Dermis microvascular lymphatic vessel endothelial cell (primary cell): ENCODE data around the gene ABCA5. TPM values are rescaled to one million over a fixed set of nuclear protein-coding genes. Genes with fewer than 3 reads are reported as not detected.

Source experiments
- DNase-seq, 2 donors: peaks; one replicate each; pipeline versions ENCODE4 v3.0.0 to v3.0.0-alpha.2; 2010; ENCODE audit warnings: low read depth in 2 of 2
- total RNA-seq: library from RNA; depleted of rRNA; stranded (reverse); fragments of >200 nt; gene quantifications from 2 replicates; pipeline ENCODE4 v1.2.1, GENCODE V29; 2014

The ABCA5 gene, protein sequence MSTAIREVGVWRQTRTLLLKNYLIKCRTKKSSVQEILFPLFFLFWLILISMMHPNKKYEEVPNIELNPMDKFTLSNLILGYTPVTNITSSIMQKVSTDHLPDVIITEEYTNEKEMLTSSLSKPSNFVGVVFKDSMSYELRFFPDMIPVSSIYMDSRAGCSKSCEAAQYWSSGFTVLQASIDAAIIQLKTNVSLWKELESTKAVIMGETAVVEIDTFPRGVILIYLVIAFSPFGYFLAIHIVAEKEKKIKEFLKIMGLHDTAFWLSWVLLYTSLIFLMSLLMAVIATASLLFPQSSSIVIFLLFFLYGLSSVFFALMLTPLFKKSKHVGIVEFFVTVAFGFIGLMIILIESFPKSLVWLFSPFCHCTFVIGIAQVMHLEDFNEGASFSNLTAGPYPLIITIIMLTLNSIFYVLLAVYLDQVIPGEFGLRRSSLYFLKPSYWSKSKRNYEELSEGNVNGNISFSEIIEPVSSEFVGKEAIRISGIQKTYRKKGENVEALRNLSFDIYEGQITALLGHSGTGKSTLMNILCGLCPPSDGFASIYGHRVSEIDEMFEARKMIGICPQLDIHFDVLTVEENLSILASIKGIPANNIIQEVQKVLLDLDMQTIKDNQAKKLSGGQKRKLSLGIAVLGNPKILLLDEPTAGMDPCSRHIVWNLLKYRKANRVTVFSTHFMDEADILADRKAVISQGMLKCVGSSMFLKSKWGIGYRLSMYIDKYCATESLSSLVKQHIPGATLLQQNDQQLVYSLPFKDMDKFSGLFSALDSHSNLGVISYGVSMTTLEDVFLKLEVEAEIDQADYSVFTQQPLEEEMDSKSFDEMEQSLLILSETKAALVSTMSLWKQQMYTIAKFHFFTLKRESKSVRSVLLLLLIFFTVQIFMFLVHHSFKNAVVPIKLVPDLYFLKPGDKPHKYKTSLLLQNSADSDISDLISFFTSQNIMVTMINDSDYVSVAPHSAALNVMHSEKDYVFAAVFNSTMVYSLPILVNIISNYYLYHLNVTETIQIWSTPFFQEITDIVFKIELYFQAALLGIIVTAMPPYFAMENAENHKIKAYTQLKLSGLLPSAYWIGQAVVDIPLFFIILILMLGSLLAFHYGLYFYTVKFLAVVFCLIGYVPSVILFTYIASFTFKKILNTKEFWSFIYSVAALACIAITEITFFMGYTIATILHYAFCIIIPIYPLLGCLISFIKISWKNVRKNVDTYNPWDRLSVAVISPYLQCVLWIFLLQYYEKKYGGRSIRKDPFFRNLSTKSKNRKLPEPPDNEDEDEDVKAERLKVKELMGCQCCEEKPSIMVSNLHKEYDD (N-terminal part only)
- total RNA-seq = 12.1 and 18.5 TPM in 2 replicates

DNA sequence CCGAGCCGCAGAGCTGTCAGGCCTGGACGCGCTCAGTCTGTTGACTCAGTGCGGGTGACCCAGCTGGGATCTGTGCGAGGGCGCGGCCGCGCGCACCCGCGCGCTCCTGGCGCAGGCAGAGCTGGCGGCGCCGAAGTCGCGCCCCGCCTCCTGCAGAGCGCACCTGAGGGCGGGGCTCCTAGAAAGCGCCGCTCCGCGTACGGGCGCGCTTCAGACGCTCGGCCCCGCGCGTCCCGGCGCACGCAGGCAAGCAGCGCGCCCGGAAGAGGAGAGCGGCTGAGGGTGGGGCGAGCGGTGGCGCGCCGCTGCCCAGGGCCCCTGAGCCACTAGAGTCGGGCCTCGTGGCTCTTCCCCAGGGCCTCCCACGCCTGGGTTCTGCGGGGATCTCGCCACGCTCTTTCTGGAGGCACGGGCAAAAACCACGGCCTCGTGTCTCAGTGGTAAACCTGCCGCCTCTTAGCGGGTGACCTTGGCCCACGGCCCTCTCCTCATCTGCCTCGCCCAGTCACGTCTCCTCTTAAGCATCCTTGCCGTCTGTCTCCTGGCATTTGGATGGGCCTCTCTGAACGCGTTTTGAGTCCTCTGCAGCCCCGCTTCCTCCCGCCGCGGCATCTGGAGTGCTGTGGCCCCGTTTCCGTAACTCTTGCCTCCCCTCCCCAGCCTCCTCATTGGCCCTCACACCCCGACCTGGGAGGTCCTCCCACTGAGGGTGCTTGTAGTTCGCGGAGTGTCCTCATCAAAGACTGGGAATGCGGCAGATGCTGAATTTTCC lies at the start of gene ABCA5:
Gene ABCA5 (minus strand): TSS at position 74 of the 772 bp plus-strand sequence. CDS start 12,718 bp downstream, outside the sequence.
- DNase-seq = peak; percentile 89 to 96

DNA sequence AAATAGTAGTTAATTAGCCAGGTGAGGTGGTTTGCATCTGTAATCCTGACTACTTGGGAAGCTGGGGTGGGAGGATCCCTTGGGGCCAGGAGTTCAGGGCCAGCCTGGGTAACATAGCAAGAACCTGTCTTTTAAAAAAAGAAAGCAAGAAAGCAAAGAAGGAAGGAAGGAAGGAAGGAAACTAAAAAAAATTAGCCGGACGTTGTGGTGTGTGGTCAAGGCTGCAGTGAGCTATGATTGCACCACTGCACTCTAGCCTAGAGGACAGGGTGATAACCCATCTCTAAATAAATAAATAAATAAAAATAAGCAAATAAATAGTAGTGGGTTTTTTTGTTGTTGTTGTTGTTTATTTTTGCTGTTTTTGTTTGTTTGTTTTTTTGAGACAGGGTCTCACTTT lies 48.3 kb upstream of the ABCA5 start:
- no peak for DNase-seq

DNA sequence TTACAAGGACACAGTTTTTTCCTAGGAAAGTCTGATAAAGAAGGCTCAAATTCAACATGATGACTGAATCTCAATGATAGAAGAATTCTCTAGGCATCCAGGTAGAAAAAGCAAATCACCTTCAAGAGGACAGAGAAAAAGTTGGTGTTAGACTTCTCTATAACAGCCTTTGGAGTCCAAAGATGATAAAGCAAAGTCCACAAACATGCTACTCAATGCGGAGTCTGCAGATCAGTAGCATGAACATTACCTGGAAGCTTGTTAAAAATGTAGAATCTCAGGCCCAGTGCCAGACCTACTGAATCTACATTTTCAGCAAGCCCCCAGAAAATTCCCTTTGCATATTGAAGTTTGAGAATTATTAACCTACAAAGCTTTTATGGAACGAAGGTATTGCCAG lies 46.1 kb upstream of the ABCA5 start:
- DNase-seq = no peak

DNA sequence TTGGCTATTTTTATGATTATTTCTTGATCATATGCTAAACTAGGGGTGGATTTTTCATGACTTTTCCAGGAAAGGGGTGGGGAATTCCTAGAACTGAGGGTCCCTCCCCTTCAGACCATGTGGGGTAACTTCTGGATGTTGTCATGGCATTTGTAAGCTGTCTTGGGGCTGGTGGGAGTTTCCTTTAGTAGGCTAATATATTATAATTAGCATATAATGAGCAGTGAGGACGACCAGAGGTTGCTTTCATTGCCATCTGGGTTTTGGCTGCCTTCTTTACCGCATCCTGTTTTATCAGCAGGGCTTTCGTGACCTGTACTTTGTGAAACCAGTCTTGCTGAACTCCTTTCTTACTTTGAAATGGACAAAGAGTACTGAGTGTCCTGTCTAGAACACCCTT lies 40.4 kb upstream of the ABCA5 start:
- no peak for DNase-seq

DNA sequence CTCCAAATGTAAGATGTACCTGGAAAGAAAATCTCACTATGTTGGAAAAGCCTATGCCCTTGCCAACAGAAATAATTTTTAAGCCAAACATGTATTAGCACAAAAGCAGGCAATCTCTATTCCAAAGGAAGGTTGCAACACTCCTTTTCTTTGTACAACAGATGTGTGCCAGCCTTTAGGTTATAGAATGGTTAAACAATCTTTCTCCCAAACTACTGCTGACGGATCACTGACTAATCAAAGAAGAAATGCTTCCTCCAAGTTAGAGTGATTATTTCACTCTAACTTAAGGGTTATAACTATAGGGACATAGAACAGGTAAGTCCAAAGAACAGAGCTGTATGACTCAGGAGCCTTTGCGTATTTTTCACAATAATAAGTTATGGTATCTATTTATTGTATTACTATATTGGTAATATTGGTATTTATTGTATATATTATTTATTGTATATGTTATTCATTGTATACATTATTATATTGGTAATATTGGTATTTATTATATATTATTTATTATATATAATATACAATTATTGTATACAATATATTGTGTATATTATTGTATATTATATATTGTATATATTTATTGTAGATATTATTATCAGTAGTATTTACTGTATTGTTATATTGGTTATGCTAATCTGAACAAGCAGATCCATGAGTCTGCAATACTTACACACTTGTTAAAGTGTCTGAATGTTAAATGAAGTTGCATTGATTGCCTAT lies 36.7 kb upstream of the ABCA5 start:
- DNase-seq = no peak

DNA sequence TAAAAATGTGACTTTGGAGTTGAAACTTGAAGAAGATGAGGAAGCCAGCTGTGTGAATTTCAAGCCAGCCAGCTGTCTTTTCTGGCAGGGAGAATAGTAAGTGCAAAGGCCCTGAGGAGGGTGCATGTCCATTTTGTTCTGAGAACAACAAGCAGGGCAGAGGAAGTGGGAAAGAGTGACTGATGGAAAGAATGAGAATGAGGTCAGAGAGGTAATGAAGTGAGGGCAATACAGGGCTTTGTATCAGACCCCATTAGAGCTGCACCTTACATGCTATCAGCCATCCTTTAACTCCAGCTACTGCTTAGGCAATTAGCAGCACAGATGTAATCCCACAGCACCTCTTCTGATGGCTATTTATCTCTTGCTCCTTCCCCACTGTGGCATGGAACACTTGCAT lies 34.2 kb upstream of the ABCA5 start:
- DNase-seq = no peak

DNA sequence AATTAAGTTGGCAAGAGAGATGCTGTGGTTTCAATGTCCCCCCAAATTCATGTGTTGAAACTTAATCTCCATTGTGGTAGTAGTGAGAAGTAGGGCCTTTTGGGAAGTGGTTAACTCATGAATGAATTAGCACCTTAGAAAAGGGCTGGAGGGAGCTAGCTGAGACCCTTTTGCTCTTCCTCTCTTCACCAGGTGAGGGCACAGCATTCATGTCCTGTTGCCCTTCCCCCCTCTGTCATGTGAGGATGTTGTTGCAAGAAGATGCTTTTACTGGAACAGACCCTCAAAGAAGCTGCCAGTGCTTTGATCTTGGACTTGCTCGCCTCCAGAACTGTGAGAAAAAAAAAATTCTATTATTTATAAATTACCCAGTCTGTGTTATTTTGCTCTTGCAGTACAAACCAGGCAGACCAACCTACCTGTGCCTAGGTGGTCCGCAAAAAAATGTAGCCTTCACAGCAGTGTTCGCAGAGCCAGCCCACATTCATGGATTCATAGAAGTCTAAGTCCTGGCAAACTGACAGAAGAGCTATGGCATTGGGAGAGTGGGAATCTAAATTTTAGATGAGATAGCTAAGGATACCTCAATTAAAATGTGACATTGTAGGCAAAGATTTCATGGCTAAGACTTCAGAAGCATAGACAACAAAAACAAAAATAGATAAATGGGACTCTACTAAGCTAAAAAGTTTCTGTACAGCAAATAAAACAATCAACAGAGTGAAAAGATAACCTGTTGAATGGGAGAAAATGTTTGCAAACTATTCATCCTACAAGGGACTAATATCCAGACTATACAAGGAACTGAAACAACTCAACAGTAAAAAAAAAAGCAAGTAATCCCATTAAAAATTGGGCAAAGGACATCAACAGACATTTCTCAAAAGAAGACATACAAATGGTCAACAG lies 32.0 kb upstream of the ABCA5 start:
- peak; percentile 1 to 7 for DNase-seq

DNA sequence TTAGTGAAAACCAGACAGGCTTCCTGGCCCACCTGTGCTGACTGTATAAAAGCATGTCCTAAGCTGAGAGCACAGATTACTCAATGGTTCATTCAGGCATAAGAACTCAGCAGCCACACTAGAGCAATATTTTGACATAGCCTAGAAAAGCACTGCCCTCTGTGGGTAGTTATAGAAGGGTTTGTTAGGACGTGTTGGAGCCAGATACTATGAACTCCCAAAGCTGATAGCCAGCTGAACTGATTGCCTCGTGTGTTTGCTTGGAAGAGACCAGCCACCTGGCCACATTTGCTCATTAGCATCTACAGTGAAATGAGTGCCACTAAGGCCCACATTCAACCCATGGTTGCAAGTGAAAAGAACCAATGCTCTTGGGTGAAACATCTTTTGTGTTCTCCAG lies 30.8 kb upstream of the ABCA5 start:
- no peak for DNase-seq

DNA sequence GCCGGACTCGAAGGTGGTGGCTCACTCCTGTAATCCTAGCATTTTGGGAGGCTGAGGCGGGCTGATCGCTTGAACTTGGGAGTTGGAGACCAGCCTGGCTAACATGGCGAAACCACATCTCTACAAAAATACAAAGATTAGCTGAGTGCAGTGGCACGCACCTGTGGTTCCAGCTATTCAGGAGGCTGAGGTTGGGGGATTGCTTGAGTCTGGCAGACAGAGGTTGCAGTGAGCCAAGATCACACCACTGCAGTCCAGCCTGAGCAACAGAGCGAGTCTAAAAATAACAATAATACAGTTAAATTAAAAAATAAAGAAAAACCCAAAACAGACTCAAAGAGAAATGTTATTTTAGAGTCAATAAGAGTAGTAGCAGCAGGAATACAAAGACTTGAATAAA lies 29.7 kb upstream of the ABCA5 start:
- DNase-seq = no peak

DNA sequence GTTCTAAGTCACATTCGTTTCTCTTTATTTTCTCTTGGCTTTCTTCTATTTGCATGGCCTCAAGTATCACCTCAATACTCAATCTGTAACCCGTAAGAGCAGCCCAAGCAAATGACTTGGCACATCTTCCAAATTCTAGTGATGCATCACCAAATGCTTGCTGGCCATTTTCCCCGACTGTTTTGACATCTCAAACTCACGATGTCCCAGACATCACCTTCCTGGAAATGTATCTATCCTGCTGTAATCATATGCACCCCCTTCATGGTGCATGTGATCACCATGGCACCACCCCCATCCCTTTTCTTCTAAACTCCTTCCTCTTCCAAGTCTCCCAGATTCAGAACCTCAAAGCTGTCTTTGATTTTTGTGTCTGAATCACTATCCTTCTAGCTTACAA lies 24.0 kb upstream of the ABCA5 start:
- DNase-seq = no peak

DNA sequence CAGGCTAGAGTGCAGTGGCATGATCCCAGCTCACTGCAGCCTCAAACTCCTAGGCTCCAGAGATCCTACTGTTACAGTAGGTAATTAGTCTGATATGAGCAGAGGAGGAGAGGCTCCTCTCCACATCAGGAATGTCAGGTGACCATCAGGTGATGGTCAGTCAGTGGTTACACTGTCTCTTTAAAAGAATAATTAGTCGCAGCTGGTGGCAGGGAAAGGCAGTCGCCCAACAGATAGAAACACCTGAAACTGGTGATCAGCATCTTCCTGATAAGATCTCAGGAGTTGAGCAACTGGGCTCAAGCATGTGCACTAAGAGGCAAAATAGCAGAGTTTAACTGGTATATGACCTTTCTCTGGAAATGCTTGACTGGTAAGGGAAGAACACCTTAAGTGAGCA lies 21.5 kb upstream of the ABCA5 start:
- DNase-seq = no peak

DNA sequence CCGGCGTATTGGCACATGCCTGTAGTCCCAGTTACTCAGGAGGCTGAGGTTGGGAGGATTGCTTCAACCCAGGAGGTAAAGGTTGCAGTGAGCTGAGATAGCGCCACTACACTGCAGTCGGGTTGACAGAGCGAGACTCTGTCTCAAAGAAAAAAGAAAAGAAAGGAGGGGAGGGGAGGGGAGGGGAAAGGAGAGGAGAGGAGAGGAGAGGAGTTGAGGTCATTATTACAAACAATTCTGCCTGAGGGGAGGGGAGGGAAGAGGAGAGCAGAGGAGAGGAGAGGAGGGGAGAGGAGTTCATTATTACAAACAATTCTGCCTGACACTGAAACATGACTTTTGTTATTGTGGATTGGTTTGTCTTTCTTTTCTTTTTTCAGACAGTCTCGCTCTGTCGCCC lies 19.8 kb upstream of the ABCA5 start:
- DNase-seq = no peak

DNA sequence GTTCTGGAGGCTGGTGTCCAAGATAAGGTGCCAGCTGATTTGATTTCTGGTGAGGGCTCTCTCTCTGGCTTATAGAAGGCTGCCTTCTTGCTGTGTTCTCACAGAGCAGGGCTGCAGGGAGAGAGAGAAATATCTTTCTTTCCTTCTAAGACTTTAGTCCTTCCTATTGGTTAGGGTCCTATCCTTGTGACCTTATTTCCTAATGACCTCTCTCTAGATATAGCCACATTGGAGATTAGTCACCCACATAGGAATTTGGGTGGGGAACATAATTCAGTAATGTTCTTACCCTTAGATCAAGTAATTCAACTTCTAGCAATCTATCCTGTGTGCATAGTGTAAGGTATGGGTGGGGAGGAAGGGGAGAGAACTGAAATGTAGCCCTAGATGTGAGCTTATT lies 18.0 kb upstream of the ABCA5 start:
- DNase-seq = no peak

DNA sequence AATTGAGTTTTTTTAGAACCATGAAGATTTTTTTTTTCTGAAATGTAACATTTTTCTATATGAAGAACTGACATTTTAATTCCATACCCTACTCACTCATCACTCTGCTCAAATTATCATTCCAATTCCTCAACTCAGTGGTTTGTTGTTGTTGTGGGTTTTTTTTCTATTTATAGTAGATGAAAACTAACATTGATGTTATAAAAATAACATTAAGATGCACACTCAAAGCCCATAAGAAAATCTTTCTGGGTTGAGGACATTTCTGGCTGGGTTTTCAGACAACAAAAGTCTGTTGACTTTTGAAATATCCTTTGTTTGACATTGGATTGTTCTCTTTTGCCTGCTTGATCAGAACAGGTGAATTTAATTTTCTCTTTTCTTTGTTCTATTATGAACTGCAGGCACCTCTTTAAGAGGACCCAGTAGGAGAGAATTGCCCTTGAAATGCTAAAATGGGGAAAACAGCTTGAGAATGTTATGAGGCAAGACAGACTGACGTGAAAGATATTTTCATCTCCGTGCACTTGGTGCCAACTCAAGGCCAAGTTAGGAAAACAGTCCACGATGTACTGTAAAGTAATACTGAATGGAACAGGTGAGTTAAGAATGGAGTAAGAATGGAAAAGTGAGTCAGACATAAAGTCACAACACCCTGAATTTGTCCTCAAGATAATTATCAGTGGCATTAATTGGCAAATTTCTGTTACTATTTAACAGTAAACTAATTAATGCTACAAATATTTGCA lies 16.1 kb upstream of the ABCA5 start:
- DNase-seq = no peak

DNA sequence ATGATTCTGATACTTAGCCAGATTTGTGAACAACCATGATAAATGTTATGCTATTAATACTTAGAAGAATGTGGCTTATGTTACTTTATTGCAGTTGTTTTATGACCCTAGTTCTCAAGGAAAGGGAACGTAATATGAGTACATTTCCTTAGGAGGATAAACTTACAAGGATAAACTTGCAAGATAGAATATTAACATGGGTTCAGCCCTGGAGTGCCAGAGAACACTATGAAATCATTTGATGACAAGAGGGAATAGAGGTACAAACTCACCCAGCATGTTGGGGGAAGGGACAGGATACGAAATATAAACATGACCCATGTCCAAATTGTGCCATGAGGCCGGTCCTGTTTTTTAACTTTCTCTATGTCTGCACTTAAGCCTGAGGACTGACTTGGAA lies 13.0 kb upstream of the ABCA5 start:
- DNase-seq = no peak

DNA sequence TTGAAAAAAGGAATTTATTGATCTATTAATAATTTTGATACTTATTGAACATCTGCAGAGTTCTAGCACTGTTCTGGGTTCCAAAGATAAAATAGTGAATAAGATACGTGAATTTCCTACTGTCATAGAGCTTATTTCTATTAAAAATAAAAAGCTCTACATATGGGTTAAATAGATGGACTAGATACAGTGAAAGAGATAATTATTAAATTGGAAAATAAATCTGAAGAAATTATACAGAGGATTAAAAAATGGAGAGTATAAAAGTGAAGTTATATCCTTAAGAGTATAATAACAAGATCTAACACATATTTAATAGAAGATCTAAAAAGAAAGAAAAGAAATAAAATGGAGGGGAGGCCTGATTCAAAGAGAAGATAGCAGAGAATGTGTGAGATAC lies 10.1 kb upstream of the ABCA5 start:
- DNase-seq = no peak

DNA sequence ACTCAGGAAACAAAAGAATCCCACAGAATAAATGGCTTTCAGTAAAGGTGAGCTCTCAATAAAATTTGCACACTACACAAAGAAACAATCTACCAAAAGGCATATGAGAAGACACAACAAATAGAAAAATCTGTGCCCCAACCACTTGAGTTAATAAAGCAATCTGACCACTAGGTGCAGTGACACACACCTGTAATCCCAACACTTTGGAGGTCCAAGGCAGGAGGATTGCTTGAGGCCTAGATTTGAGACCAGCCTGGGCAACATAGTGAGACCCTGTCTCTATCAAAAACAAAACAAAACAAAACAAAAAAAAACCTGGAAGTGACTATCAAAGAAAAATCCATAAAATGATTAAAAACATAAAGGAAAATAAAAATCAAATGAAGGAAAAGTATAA lies 9.6 kb upstream of the ABCA5 start:
- no peak for DNase-seq

DNA sequence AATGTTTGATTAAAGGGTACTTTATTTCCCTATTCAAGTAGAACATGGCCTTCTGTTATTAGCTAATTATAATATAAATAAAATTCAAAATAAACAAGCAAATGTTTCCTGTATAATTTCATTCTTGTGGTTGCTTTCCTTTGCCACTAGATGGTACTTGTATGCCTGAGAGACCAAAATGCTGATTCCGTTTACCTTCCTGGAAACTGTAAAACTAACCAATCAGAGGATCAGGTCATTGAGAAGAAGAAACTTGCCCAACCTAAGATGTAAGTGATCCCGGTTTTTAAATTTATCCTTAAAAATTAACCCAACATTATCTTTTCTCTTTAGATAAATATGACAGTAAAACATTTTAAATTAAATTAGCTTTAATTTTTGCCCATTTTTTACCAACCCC lies 8.1 kb upstream of the ABCA5 start:
- peak in 1 of 2 donors; percentile 53 for DNase-seq

DNA sequence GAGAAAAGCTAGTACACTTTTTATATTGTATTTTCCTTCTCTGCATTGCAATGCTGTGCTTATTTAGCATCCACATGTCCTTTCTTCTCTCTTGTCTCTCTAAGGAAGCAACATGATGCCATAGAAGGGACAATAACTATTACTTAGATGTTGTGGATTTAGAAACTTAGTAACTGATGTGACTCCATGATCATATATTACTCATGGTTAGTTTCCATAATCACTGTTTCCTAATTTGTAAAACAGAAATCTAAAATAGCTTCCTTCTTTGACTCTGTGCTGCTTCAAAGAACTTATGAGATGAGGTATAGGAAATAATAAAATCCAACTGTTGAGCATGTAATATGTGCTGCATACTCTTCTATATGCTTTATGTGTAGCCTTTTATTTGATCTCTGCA lies 6.6 kb upstream of the ABCA5 start:
- no peak for DNase-seq
